Measurements from ENCODE around the gene FBXL14.

DNA sequence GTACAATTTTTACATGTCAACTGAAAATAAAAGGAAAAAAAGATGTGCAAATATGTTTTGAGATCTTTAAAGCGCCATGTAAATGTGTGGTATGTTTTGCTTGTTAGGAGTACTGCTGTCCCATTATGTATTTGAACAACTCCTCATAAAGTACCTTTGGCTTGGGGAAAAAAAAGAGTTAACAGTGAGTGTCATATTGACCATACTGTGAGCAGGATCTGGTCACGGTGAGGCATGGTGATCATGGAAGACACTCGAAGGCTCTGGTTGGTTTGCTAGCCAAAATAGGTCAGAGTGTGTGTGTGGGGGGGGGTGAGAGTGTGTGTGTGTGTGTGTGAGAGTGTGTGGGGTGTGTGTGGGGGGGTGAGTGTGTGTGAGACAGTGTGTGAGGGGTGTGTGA is 10.1 kb upstream of the FBXL14 start:
- TF ChIP-seq BHLHE40 (IDR thresholded peaks at IDR 0.05; ENCODE audit: borderline replicate concordance) (no peak), TARDBP (IDR thresholded peaks at IDR 0.05) (no peak)

All from HEK293T (cell line).